ENCODE results near the gene APLNR. TPM values are rescaled to one million over a fixed set of nuclear protein-coding genes. Genes with fewer than 3 reads are reported as not detected.
"Not testable (repeated sequence)": the region's sequence is repeated elsewhere in the genome, so short reads cannot be mapped to it uniquely, and the experiment has no call there.

APLNR gene
- 0.37 TPM for total RNA-seq (ENCODE audit: unreplicated experiment)
- long read RNA-seq = 0 reads

- Mint-ChIP-seq H3K27ac (ENCODE audit: unreplicated experiment) (no peak within 1 kb of the TSS), H3K4me1 (ENCODE audit: low read depth, unreplicated experiment) (peaks cover 29% of the 10 kb centered on the region)
- DNase-seq = no peak
Observed at GRCh38 chr11:57237204-57237681, at the start of gene APLNR. TSS of gene APLNR (minus strand) at chr11:57237250. CDS start at chr11:57237004, 246 bp downstream.

GRCh38 chr11:57283231-57283990, 46.4 kb upstream of the APLNR start:
- no peaks in the 10 kb centered on the region for H3K27me3 Mint-ChIP-seq (ENCODE audit: unreplicated experiment)
- peaks cover 6% of the 10 kb centered on the region for H3K36me3 Mint-ChIP-seq (ENCODE audit: unreplicated experiment)
- DNase-seq = no peak
- TF ChIP-seq CTCF (IDR thresholded peaks at IDR 0.05; ENCODE audit: partially characterized antibody, unreplicated experiment) = no peak
- peaks cover 9% of the 10 kb centered on the region for H3K4me1 Mint-ChIP-seq (ENCODE audit: low read depth, unreplicated experiment)
- peaks cover 6% of the 10 kb centered on the region for H3K9me3 Mint-ChIP-seq (ENCODE audit: unreplicated experiment)
- H3K27ac Mint-ChIP-seq (ENCODE audit: unreplicated experiment) = no peak overlapping the region
- H3K4me3 Mint-ChIP-seq (ENCODE audit: unreplicated experiment) = no peak overlapping the region

More at GRCh38 chr11:57237204-57237681, at the start of gene APLNR:
- H3K9me3 Mint-ChIP-seq (ENCODE audit: unreplicated experiment) = peaks cover 9% of the 10 kb centered on the region
- no peak for TF ChIP-seq CTCF (IDR thresholded peaks at IDR 0.05; ENCODE audit: partially characterized antibody, unreplicated experiment)
- H3K27me3 Mint-ChIP-seq (ENCODE audit: unreplicated experiment) = peaks cover 9% of the 10 kb centered on the region
- H3K4me3 Mint-ChIP-seq (ENCODE audit: unreplicated experiment) = no peak within 1 kb of the TSS
- H3K36me3 Mint-ChIP-seq (ENCODE audit: unreplicated experiment) = no peaks in the 10 kb centered on the region

DNA sequence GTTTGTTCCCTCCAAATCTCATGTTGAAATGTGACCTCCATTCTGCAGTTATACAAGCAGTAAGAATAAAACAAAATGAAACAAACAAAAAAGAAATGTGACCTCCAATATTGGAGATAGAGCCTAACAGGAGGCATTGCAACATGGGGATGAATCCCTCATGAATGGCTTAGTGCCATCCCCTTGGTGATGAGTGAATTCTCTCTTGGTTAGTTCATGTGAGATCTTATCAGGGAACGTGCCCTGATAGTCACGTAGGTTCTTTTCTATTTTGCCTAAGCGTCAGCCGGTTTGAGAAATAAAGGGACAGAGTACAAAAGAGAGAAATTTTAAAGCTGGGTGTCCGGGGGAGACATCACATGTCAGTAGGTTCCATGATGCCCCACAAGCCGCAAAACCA, 44.5 kb upstream of the APLNR start:
- peaks cover 16% of the 10 kb centered on the region for H3K4me1 Mint-ChIP-seq (ENCODE audit: low read depth, unreplicated experiment)
- not testable (repeated sequence) for H3K27ac Mint-ChIP-seq (ENCODE audit: unreplicated experiment); DNase-seq; H3K4me3 Mint-ChIP-seq (ENCODE audit: unreplicated experiment); H3K36me3 Mint-ChIP-seq (ENCODE audit: unreplicated experiment); H3K27me3 Mint-ChIP-seq (ENCODE audit: unreplicated experiment); H3K9me3 Mint-ChIP-seq (ENCODE audit: unreplicated experiment)

DNA sequence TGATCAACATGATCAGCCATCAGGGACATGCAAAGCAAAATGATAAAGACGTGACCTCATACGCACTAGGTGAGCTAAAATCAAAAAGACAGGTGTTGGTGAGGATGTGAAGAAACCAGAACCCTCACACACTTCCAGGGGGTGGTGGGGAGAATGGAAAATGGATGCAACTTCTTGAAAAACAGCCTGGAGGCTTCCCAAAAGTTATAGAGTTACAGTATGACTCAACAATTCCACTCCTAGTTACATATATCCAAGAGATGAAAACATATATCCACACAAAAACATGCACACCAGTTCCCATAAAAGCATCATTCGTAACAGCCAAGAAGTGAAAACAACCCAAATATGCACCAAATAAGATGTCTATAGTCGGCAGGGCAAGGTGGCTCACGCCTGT, 42.1 kb upstream of the APLNR start:
- Mint-ChIP-seq H3K9me3 (ENCODE audit: unreplicated experiment) (peaks cover 1% of the 10 kb centered on the region), H3K4me1 (ENCODE audit: low read depth, unreplicated experiment) (peaks cover 19% of the 10 kb centered on the region), H3K36me3 (ENCODE audit: unreplicated experiment) (no peaks in the 10 kb centered on the region), H3K27ac (ENCODE audit: unreplicated experiment) (no peak overlapping the region), H3K4me3 (ENCODE audit: unreplicated experiment) (no peak overlapping the region), H3K27me3 (ENCODE audit: unreplicated experiment) (no peaks in the 10 kb centered on the region)
- DNase-seq = no peak
- TF ChIP-seq CTCF (IDR thresholded peaks at IDR 0.05; ENCODE audit: partially characterized antibody, unreplicated experiment) = no peak

DNA sequence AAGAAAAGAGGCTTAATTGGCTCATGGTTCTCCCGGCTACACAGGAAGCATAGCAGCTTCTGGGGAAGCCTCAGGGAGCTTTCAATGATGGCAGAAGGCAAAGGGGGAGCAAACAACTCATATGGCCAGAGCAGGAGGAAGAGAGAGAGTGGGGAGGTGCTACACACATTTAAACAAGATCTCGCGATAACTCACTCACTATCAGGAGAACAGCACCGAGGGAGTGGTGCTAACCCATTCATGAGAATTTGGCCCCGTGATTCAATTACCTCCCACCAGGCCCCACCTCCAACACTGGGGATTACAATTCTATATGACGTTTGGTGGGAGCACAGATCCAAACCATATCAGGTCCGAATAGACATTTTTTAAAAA, 41.7 kb upstream of the APLNR start:
- Mint-ChIP-seq H3K9me3 (ENCODE audit: unreplicated experiment) (peaks cover 1% of the 10 kb centered on the region), H3K4me3 (ENCODE audit: unreplicated experiment) (no peak overlapping the region), H3K27me3 (ENCODE audit: unreplicated experiment) (no peaks in the 10 kb centered on the region), H3K4me1 (ENCODE audit: low read depth, unreplicated experiment) (peaks cover 19% of the 10 kb centered on the region), H3K27ac (ENCODE audit: unreplicated experiment) (no peak overlapping the region), H3K36me3 (ENCODE audit: unreplicated experiment) (no peaks in the 10 kb centered on the region)
- DNase-seq = no peak
- TF ChIP-seq CTCF (IDR thresholded peaks at IDR 0.05; ENCODE audit: partially characterized antibody, unreplicated experiment) = no peak
